HG03175 (cell line): Measurements from ENCODE around the gene HSPB3.
"Not testable (repeated sequence)": the region's sequence is repeated elsewhere in the genome, so short reads cannot be mapped to it uniquely, and the experiment has no call there.

Experiments
- ATAC-seq: cut with Tn5 transposase; IDR thresholded peaks from one replicate; pipeline ENCODE4 v1.9.1; 2021; ENCODE audit warnings: mild to moderate bottlenecking, moderate library complexity; ENCODE audit not compliant: unreplicated experiment

Gene HSPB3

DNA sequence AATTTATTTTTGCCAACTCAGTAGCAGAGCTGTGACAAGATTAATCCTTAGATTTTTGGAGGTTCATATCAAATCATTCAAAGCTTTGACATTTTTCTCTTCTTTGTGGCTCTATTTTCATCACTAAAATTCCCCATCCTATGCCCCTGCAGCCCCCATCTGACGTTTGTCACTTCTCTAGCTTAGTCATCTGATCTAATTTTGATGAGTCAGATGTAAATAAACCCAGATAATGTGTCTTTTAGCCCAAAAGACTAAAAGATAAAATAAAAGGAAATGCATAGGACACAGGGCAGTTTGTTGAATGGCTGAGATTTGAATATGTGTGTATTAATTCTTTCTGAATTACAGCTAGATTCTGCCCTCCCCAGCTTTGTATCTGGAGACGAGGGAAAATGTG is 897 bp upstream of the HSPB3 start:
- ATAC-seq = no peak

DNA sequence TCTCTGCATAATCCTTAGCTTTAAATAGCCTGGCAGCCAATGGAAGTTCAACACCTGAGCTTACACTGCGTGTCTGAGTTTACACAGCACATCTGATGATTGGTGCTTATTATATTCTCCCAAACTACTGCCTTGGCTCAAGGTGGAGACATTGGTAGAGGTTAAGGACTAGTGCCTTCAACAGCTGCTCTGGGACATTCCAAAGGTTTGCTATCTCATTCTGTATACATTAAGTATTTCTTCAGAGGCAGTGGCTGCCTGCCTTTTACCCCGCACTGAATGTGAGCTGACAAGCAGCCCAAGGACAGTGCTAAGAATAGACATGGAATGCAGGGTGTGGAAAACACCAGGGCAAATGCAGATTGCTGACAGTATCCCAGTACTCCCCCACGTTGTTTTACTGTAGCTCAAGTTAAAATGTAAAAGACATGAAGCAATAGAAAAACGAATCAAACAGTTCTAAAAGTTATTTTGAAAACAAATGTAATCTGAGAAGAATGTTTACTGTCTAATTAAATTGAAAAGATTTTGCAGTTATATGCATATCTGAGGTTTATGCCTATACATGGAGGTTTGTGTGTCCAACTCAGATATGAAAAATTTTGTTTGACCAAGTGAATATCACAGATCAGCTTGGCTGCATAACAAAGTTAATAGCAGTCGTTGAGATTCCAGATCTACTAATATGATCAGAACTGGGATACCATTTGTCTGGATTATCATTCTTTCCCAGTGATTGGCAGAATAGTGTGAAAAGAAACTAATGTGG is 1.8 kb downstream of the HSPB3 start:
- ATAC-seq = no peak

- no peak for ATAC-seq
Measured at GRCh38 chr5:54458221-54458620, 2.7 kb downstream of the HSPB3 start.

GRCh38 chr5:54460181-54460919 is 4.9 kb downstream of the HSPB3 start:
- ATAC-seq = no peak

GRCh38 chr5:54462281-54462680 is 6.8 kb downstream of the HSPB3 start:
- no peak for ATAC-seq

- no peak for ATAC-seq
Measured at GRCh38 chr5:54463713-54464112, 8.2 kb downstream of the HSPB3 start.

- ATAC-seq = peak; percentile 83
Measured at GRCh38 chr5:54469622-54470021, 14.1 kb downstream of the HSPB3 start.

DNA sequence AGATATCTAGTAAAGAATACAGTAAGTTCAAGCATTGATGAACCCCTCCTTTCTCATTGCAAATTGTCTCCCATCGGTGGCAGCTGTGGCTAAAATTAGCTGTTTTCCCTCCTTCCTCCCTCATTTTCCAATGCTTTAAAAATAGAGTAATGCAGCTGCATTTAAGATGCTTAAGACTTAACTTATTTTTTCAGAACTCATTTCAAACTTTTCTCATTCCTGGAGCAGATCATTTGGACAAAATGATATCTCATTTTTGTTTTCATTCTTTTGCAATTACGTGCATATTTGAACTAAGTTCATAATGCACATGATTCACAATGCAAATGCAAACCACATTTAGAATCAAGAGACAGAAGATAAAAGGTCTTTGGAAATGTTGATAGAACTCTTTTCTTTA is 14.6 kb downstream of the HSPB3 start:
- ATAC-seq = no peak

DNA sequence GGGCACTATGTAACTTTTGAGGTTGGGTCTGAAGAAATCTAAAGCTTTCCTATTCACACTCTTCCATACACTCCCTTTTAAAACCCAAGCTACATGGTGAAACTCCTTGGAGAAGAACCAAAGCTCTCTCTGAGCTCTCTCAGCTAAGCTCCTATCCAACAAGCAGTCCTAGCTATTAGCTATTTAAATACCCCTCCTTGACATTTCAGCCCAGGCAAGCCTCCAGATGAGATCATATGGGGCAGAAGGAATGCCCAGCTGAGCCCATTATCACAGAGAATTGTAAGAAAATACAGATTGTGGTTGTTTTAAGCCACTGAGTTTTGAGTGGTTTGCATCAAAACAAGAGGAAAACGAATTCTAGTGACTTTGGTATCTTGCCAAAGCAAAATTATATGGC is 15.2 kb downstream of the HSPB3 start:
- no peak for ATAC-seq

- ATAC-seq = no peak
Measured at GRCh38 chr5:54471398-54471797, 15.9 kb downstream of the HSPB3 start.

DNA sequence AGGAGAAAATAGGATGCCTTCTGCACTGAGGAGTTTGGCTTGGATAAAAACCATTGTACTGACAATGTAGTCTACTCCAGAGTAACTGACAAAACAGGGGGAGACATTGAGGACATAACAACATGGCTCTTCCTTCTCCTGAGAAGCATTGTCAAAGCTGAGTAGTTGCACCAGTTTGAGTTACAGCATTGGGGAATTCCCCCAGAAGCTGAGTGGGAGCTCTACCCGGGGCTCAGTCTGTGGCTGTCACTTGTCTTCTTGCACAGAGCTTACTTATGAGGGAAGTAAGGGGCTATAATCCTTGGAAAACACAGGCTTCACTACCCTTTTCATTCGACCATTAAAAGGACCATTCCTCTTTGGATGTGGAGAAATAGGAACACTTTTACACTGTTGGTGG is 21.2 kb downstream of the HSPB3 start:
- no peak for ATAC-seq

DNA sequence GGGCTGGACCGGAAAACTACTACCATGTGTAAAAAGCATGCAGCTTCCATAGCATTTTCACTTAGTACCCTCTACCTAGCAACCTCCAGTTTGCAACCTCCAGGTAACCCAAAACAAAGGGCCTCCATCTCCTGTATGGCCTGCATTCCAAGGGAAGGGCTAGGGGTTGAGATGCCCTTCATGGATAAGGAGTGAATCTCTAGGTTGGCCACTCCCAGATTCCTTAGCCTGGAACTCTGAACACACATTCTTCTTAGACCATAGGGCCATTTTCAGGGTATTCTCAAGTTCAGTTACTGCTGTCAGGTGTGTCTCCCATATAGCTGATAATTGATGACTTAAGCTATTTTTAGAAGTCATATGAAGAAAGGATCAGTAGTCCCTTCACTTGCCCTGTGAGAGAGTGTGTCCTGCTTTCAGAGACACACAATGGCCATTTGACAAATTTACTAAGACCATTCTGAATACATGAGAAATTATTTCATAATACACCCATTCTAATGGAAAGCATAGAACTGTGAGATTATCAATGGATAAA is 22.5 kb downstream of the HSPB3 start:
- no peak for ATAC-seq

GRCh38 chr5:54480296-54480695 is 24.8 kb downstream of the HSPB3 start:
- no peak for ATAC-seq

DNA sequence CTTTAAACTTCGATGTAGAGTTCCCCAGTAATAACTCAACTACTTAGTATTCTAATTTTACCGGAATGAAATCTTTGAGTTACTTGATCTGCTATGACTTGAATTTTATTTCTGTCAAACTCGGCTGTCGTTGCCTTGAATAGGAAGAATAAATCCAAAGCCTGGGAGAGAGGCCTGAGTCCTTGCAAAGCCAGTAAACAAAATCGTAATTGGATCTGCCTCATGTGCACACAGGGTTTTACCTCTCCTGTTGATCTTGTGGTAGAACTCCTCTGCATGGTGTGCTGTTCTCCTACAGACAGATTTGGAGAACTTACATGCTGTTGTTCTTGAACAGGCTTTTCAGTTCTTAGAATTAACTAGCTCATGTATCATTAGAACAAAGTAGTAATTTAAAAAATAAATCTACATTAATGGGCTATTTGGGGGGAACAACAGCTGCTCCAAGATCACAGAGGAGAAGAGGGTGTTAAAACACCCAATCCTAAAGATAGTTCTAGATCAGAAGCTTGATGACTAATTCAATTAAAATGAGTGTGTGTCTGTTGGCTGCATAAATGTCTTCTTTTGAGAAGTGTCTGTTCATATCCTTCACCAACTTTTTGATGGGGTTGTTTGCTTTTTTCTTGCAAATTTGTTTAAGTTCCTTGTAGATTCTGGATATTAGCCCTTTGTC is 28.9 kb downstream of the HSPB3 start:
- ATAC-seq = no peak

- not testable (repeated sequence) for ATAC-seq
Measured at GRCh38 chr5:54485659-54486058, 30.2 kb downstream of the HSPB3 start.

GRCh38 chr5:54489648-54489979 is 34.1 kb downstream of the HSPB3 start:
- not testable (repeated sequence) for ATAC-seq

- no peak for ATAC-seq
Measured at GRCh38 chr5:54491326-54491725, 35.8 kb downstream of the HSPB3 start.

- ATAC-seq = no peak
Measured at GRCh38 chr5:54492178-54492577, 36.7 kb downstream of the HSPB3 start.

GRCh38 chr5:54495027-54495426 is 39.5 kb downstream of the HSPB3 start:
- no peak for ATAC-seq
